GM21619 (cell line): Measurements from ENCODE around the gene SOCS7.

Source experiments
- ATAC-seq: cut with Tn5 transposase; IDR thresholded peaks from one replicate; pipeline ENCODE4 v1.9.1; 2021; ENCODE audit not compliant: unreplicated experiment

The SOCS7 gene, protein sequence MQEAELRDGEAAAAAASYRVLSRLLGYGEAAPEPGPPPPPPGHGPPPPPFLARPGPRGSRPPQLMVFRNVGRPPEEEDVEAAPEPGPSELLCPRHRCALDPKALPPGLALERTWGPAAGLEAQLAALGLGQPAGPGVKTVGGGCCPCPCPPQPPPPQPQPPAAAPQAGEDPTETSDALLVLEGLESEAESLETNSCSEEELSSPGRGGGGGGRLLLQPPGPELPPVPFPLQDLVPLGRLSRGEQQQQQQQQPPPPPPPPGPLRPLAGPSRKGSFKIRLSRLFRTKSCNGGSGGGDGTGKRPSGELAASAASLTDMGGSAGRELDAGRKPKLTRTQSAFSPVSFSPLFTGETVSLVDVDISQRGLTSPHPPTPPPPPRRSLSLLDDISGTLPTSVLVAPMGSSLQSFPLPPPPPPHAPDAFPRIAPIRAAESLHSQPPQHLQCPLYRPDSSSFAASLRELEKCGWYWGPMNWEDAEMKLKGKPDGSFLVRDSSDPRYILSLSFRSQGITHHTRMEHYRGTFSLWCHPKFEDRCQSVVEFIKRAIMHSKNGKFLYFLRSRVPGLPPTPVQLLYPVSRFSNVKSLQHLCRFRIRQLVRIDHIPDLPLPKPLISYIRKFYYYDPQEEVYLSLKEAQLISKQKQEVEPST

DNA sequence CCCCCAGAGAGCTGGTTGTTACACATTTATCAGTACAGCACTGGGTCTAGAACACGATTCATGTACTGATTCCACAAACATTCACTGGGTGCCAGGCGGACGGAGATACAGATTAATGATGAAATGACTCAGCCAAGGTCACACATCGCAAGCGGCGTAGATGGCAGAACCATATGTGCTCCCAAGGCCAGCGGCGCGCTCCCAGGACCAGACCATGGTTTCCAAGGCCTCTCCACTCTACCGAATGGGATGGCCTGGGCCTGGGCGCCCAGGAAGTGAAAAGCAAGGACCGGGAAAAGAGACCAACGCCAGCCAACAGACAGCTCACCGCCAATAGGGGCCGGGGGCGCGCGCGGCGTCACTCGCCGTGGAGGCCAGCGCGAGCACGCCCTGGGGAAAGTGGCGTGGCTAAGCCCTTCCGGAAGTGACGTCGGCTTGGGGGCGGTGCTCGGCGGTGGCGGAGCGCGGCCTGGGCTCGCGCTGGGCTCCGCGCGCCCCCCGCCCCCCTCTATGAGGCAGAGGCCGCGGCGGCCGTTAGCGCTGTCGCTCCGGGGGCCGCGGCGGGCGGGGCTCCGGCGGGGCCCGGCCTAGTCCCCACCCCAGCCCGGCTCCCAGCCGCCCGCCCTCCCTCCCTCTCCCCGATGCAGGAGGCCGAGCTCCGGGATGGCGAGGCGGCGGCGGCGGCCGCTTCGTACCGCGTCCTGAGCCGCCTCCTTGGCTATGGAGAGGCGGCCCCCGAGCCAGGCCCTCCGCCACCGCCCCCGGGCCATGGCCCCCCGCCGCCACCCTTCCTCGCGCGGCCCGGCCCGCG lies at the start of gene SOCS7:
SOCS7 (plus strand) TSS at position 433 of the 811 bp plus-strand sequence; CDS start at position 642, 209 bp downstream.
- ATAC-seq: peak; percentile 73

DNA sequence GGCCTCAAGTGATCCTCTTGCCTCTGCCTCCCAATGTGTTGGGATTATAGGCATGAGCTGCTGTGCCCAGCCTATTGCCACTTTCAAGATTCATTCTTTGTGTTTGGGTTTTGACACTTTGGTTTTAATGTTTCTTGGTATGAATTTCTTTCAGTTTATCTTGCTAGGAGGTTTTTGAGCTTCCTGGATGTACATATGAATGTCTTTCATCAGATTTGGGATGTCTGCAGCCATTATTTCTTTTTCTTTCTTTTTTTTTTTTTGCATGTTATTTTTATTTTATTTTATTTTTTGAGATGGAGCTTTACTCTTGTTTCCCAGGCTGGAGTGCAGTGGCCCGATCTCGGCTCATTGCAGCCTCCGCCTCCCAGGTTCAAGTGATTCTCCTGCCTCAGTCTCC lies 36.1 kb upstream of the SOCS7 start:
- no peak for ATAC-seq

DNA sequence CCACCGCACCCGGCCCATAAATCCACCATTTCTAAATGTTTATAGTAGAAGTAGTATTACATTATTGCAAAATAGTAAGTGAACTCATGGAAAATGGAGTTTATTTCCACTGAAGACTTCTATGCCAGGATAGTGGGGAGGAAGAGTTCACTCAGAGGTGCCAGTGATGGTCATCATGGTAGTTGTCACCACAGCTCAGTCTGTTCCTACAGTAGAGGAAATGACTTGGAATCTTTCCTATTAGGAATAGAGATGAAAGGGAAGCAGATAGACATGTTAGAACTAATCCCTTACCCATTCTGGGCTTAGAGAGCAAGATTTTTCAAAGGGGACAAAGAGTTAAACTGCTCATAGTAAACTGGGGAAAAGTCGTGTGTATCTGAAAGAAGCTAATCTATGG lies 34.6 kb upstream of the SOCS7 start:
- no peak for ATAC-seq

DNA sequence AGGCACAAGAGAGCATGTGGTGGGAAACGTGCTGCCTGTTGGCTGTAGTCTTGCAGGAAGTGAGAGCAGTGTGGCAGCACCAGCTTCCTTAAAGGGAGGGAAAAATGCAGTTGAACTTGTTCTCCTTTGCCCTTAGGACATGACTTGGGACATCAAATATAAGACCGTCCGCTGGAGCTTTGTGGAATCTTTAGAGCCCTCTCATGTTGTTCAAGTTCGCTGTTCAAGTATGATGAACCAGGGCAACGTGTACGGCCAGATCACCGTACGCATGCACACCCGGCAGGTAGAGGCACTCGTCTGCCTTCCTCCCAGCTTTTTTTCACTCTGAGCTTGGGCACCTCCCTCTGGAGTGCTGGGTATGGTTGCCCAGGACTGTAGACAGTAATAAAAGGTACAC lies 31.2 kb upstream of the SOCS7 start:
- ATAC-seq: no peak

DNA sequence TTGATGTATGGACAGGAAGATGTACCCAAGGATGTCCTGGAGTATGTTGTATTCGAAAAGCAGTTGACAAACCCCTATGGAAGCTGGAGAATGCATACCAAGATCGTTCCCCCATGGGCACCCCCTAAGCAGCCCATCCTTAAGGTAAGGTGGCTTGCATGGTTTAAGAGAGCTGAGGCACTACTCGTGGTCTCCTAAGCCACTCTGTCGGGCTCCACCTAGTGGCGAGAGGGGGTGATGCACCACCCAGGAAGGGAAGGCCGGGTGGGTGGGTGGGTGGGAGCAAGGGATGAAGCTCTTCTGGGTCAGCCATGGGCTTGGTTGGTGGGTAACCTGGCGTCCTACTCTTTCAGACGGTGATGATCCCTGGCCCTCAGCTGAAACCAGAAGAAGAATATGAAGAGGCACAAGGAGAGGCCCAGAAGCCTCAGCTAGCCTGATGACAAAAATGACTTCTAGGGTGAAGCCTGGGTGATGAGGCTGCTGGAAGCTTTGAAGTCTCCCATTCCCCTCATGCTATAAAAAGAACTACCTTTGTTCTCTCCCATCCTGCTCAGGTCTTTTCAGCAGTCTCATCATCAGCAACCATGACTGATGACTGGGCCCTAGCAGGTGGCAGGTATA lies 29.4 kb upstream of the SOCS7 start:
- no peak for ATAC-seq

DNA sequence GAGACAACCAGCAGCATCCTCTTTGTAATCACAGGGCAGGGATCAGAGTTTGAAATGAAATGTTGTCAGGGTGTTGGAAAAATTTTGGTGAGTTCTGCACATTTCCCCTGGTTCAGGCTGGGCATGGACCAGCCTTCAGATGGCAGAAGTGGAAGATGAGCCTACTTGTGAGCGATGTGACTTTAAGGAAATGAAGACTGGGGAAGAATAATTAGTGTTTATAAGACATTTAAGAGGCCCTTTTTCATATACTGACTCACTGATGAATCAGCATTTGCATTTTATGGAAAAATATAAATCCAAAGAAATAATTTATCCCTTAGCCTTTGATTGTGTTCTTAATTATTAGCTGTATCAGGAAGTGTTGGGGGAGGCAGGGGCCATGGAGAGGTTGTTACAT lies 28.7 kb upstream of the SOCS7 start:
- ATAC-seq: no peak

DNA sequence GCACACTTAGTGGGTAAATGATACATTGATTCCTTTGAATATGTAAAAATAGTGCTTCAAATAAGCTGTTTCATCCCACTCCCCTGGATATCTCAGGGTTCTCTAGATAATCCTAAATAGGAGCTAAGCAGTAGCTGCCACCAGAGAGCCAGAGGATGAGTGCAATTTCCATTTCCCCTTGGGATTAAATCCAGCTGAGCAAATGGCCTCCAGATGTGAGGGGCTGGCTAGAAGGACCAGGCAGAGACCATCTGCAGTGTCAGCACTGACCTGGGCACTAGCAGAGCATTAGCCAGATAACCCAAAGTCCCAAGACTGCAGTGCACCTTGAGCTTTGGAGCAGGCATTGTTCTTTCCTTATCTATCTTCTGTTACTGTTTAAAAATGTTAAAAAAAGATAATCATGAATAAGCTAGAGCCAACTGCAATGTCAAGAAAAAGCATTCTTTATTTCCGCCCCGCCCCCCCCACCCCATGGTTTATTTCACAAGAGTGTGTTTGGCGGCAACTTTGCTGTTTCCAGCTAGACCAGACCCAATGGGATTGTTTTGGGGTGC lies 27.4 kb upstream of the SOCS7 start:
- no peak for ATAC-seq

DNA sequence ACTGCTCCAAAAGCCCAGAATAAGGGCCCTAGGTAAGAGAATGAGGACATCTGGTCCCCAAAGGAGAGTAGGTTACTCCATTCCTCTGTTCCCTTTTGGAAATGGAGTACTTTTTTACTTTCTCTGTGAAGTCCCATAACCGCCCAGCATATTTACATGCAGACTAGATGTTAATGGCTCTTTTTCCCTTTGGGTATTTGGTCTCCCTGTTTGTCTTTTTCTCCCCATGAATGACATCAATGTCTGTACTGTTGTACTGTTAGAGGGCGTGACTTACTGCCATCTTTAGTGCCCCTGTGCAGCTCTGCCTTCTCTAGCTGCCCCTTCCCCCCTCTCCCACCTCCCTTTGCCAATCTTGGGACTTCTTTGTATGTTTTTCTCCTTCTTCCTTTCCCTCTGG lies 26.9 kb upstream of the SOCS7 start:
- ATAC-seq: no peak

DNA sequence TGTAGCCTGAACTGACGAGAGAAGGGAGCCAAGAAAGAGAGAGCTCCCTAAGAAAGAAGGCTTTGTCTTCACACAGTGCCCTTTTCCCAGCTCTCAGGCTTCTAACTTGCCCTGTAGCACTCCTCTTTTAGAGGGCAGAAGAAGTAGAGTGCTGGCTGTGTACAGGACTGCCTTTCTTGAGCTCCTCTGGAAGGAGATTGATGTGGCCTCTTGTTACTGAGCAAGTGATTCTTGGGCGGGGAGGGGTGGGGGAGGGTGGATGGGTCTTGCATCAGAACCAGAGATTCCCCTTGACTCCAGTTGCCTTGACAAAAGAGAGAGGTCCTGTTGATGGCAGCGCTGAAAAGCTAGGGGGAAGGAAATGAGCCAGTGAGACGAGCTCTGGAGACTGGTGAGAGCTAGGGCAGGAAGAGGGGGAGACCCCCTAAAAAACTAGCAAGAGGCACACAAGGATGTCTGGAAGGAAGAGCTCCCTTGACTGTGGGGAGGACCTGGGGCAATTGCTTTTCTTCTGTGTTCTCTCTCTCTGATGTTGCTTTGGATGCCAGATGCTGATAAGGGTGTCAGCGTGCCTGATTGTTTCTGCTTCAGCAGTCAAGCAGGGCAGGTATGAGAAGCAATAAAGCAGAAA lies 26.3 kb upstream of the SOCS7 start:
- no peak for ATAC-seq

DNA sequence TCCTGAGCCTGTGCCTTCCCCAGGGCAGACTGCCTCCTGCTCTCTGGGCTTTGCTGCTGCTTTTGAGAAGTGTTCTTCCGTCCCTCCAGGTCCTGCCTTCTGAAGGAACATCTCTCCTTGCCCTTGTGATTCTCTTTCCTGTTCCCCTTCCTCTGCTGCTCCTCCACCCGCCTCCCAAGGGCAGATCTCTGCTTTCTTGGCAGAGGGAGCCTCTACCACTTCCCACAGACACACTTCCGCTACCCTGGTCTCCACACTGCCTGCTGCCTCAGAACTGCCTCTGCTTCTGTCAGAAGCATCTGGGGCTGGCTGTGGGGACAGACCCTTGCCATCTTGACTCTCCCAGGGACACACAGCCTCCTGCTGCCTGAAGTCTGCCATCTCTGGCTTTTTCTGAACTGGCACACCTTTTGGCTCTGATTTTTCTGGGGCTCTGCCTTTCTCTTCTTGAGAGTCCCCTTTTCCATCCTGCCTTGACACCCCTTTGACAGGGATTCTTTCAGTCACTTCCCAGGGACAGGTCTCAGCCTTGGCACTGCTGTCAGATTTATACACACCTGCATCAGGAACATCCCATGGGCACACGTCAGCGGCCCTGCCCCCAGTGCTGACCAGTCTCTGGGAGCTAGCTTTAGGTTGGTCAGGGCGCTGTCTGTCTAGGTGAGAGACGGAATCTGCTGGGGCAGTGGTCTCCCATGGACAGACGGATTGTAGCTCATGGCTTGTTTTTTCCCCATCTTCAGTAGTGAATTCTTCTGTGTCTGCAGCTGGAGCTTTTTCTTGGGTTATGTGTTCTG lies 24.4 kb upstream of the SOCS7 start:
- ATAC-seq: no peak

DNA sequence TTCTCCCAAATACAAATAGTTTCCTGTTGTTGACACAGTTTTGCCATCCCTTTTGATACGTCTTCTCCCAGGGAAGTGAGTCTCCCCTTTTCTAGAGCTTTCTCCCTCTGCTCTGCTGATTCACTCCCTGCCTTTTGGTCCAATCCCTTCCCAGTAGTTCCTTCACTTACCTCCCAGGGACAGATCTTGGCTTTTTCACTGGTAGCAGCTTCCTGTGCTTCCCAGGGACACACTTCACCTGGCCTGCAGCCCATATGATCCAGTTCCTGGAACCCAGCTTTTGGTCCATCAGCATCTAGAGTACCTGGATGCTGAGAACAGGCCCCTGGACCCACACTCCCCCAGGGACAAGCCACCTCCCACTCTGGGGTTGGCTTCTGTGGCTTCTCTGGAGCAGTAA lies 23.7 kb upstream of the SOCS7 start:
- no peak for ATAC-seq

DNA sequence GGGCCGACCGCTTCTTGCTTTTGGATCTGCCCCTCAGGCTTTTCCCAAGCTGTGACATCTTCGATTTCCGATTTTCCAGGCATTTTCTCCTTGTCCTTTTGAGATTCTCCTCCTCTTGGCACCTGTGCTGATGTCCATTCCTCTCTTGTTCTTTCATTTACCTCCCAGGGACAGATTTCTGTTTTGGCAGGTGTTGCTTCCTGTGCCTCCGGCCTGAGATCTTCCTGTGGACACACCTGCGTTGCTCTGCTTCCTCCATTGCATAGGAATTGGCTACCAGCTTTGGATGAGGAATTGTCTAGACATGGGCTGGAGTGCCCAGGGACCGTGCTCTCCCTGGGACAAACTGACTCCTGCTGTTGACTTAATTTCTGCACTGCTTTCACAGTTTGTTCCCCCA lies 23.0 kb upstream of the SOCS7 start:
- no peak for ATAC-seq

DNA sequence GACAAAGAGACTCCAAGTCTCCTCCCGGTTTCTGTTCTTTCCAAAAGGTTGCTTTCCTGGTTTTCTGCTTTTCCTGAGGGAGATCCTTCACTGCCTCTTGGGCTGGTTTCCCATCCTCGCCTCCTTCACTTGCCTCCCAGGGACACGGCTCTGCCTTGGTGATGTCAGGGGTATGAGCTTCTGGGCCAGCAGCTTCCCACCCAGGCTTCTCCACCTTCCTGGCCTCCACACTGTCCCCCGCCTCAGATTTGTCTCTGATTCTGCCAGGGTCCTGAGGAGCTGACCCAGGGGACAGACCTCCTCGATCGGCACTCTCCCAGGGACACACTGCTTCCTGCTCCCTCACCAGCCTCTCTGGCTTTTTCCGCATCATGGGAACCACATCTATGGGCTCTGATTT lies 22.4 kb upstream of the SOCS7 start:
- no peak for ATAC-seq

DNA sequence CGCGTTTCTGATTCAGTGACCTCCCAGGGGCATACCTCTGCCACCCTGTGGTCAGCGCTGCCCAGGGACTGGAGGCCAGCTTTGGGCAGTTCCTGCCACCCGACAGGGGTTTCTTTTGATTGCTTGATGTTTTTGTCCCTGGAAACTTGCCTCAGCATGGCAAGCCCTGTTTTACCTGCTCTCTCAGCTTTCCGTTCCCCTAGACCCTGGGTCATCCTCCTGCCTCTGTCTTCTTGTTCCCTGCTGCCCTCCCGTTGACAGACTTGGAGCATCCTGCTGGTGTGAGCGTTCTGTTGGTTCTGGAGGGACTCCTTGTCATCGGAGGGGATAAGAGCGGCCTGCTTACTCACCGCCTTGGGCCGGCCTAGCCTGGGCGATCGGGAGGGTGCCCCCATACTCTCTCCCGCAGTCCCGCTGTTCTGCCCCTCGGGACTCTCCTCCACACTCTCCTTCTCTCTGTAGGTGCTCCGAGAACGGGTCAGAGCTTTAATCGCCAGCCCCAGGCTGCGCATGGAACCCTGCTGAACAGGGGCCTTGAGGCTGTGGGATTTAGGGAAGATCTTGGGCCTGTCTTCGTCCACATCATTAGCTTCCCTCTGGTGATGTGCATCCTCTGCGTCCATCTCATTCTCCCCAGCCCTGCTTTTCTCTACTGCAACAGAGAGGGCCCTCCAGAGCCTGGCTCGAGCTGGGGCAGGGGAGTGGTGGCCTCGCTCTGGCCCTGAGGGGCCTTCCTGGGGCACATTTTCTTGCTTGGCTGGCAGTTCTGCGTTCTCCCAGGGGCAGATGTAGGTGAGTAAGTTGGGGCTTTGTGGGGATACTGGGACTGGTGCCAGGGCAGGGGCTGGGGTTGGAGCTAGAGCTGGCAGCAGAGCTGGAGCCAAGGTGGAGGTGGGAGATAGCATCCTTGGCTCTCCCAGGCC lies 21.6 kb upstream of the SOCS7 start:
- ATAC-seq: no peak

DNA sequence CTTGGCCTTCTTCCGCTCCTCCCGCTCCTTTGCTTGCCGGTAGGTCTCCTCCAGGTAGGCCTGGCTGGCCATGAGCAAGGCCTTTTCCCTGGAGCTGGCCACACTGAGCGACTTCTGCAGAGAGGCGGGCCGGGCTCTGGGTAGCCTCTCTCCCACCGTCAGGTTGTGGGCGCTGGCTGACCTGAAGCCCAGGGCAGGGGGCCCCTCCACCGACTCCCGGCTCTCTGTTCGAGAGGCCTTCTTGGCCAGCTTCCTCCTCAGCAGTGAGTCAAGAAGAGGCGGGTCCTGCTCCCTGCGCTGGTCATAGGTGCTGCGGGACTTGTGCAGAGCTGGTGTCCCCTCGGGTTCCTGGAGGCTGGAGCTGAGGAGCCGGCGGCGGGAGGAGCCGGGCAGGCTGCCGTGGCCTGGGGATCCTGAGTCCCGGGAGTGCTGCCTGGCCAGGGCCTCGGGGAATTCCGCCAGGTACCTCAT lies 20.7 kb upstream of the SOCS7 start:
- no peak for ATAC-seq

DNA sequence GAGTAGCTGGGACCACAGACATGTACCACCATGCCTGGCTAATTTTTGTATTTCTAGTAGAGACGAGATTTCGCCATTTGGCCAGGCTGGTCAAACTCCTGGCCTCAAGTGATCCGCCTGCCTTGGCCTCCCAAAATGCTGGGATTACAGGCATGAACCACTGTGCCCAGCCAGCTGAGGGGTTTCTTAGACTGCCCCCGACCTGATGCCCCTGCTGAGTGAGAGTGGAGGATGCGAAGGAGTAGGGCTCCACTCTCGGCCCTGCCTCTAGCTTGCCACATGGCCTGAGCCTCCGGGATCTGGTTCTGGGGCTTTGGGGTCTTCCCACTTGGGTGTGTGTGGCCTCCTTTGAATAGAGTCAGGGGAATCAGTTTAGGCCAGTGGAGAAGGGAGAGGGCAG lies 18.9 kb upstream of the SOCS7 start:
- no peak for ATAC-seq

DNA sequence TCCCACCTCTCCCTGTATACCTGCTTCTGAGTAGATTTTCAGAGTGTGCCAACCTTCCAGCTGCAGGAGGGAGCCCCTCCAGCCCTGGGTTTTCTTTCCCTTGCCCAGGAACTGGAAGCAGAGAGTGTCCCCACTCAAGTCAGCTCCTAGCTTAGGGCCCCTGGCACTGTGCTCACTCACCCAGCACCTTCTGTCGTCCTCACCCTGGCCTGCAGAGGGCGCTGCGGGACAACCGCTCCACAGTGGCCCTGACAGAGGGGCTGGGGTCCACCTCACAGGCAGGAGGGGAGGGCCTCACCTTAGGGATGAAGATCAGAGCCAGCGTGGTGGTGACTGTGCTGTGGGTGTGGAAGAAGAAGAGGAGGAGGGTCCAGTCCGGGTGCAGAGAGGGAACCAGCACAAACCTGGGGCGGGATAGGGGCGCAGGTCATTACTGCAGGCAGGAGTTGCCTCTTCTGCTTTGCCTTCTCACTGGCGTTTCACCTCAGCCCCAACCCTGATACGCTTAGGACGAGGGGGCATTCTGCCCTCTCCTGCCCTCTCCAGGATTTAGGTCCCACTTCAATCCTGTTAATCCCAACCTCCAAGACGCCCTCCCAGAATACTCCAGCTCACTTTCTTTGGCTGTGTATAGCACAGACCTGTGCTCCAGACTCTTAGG lies 17.9 kb upstream of the SOCS7 start:
- ATAC-seq: no peak
